NCI-H128 (cell line): ENCODE data around the gene CEBPE.
A peak's percentile ranks its signal among the peaks of the same experiment; 100 is the strongest.
"Not testable (repeated sequence)": the region's sequence is repeated elsewhere in the genome, so short reads cannot be mapped to it uniquely, and the experiment has no call there.

Source experiments
- DNase-seq: peaks from one replicate; lab custom pipeline; 2025; ENCODE audit not compliant: unreplicated experiment; lab: John Stamatoyannopoulos, UW

CEBPE gene

GRCh38 chr14:23123419-23123818 is 4.4 kb upstream of the CEBPE start:
- DNase-seq = no peak

- DNase-seq = no peak
These were observed 3.0 kb upstream of the CEBPE start for GRCh38 chr14:23122086-23122485.

- DNase-seq = no peak
These were observed 2.3 kb upstream of the CEBPE start for GRCh38 chr14:23121361-23121771.

DNA sequence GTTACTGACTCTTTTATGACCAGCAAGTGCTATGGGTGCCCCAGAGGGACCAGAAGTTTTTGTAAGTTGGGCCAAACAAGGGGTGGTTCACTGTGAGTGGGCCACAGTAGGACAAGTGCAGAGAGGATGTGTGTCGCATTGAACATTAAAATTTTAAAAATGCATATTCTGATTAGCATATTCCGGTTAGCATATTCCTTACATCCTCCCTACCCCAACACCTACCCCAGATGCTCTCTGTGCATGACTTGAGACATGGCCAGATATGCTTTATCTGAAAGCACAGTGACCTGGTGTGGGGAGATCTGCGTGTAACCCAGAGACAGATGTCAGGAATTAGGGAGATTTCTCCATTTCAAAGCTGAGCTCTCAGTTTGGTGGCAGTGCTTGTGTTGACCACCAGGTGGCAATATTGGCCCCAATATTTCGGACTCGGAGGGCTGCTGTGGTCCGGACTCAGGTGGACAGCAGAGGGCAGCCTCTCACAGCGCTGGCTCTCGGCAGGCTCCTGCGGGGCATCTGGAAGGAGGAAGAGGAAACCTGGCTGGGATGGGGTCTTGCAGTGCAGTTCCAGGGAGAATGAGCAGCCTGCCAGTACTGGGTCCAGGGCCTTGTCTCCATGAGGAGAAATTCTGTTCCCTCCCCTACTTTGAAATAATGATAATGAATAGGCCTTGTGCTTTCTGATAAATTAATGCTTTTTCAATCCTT is 1.6 kb upstream of the CEBPE start:
- peak; percentile 76 for DNase-seq

DNA sequence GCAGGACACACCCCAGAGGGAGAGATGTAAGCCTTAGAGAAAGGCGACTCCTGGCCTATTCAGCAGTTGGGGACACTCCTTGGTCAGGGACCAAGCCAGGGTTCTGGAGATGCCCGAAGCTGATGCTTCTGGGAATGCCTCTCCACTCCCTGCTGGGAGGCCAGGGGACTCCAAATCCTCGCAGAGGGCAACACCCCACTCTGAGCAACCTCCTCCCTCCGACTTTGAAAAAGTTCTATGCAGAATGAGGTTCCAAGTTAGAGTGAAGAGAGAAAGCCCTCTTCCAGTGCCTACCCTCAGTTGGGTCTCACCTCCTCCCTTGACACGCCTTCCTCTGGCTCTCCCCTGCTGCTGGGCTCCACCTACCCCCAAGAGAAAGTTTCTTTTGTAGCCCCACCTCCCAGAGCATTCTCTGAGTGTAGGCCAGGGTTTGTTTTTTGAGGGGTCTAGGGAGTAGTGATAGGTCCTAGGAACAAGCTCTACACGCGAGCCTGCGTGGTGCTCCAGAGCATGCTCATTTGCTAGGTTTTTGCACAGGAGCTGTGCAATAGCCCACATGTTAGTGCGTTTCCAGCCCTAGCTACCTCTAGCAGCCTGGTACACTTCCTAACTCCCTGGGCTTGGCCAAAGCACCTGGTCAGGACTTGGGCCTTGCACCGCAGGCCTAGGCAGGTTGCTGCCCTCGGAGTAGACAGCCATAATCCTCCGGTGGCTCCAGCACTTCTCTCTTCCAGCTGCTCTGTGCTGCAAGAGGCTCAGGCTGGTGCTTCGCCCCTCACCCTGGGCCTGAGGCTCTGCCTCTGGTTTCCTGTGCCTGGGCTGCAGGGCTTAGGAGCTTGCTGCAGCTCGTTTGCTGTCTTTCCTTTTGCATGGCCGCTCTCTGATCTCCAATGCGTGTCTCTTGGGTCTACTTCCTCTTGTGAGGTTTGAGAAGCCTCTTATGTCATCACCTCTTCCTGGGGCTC is 590 bp upstream of the CEBPE start:
- DNase-seq = no peak

DNA sequence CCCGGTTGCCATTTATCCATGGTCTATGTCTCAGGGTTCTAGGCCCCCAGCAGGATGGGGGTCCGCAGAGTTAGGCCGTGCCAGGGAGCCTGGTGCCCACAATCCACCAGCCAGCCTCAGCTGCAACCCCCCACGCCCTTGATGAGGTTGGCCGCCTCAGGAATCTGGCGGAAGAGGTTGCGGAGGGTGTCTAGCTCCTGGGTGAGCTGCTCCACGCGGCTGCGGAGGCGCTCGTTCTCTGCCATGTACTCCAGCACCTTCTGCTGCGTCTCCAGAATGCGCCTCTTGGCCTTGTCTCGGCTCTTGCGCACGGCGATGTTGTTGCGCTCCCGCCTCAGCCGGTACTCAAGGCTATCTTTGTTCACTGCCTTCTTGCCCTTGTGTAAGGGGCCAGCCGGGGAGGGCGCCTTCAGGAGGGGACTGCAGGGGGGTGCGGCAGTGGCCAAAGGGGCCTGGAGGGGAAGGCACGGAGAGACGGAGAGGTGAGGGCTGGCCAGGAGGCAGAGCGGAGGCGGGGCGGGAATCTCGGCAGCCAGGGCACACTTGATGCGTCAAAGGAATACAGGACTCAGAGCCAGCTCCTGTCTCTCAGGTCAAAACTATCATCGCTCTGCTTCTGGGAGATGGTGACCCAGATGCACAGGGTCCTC is 1.6 kb downstream of the CEBPE start:
- no peak for DNase-seq

DNA sequence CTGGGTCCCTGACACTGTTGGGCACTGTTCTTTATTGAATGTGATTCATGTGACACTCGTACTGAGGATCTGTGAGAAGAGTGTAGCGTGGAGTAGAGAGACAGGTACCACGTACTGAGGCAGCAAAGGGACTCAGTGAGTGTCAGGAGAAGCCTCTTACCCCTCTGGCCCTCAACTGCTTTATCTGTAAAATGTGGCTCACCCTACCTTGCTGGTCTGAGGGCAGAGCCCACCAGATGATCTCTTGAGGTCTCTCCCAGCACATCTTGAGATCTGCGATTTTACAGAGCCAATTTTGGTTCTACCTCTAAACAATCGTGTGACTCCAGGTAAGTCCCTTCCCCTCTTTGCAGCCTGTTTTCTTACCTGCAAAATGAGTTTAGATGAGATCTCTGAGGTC is 3.1 kb downstream of the CEBPE start:
- DNase-seq = no peak

- DNase-seq = no peak
These were observed 3.9 kb downstream of the CEBPE start for GRCh38 chr14:23115039-23115731.

DNA sequence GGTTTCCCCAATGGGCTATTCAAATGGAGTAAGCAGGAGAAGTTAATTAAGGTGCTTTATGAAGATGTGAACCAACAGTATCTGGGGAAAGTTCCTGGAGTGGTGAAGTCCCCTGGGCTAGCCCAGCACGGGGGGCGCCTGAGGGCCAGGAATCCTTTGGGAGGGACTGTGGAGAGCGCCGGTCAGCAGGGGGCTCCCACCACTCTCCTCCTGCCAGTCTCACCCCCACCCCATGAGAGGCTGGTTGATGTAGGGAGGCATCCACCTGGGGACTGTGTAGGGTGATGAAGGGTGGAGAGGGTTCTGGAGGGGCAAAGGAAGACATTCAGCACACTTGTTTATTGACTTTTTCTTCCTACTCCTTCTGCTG is 4.4 kb downstream of the CEBPE start:
- no peak for DNase-seq

DNA sequence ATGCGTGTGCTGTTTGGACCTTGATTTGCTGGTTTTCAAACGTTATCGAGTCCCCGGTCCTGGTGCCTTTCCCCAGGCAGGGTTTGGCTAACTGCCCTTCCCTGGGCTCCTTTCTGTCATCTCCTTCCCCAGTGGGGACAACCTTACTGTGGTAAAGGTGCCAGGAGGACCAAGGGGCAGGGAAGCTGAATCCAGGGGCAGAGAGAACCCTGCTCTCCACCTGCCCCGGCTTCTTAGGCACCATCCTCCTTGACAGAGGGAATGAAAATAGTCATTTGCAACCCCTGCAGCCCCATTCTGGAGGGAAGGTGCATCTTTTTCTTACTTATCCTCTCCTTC is 5.0 kb downstream of the CEBPE start:
- DNase-seq = no peak

DNA sequence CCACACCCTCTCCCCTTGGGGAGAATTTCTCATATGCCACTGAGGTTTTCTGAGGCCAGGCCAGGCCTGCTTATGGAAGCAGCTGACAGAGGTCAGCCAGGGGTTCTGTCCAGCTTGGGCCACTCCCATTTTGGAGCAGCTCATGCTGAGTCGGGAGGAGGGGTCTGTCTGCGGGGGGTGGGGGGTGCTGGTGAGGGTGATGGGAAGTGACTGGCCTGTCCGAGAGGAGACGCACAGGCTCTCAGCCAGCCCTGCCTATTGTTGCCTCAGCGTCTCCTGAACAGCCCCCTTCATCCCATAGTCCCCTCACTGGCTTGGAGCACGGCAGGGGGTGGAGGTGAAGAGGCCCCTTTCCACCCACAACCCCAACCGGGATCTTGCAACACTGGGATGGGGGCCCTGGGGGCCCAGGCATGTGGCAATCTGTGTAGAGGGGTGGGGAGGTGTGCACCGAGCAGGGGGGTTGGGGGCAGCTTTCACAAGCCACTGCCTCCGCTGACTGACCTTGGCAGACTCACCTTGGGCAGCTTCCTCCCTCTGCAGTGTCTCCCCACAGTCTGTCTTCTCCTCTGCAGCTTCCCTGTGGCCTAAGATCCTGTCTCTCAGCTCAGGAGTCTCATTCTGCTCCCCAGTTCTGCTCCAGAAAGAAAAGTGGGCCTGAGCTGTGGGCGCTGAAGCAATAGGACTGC is 5.5 kb downstream of the CEBPE start:
- no peak for DNase-seq

DNA sequence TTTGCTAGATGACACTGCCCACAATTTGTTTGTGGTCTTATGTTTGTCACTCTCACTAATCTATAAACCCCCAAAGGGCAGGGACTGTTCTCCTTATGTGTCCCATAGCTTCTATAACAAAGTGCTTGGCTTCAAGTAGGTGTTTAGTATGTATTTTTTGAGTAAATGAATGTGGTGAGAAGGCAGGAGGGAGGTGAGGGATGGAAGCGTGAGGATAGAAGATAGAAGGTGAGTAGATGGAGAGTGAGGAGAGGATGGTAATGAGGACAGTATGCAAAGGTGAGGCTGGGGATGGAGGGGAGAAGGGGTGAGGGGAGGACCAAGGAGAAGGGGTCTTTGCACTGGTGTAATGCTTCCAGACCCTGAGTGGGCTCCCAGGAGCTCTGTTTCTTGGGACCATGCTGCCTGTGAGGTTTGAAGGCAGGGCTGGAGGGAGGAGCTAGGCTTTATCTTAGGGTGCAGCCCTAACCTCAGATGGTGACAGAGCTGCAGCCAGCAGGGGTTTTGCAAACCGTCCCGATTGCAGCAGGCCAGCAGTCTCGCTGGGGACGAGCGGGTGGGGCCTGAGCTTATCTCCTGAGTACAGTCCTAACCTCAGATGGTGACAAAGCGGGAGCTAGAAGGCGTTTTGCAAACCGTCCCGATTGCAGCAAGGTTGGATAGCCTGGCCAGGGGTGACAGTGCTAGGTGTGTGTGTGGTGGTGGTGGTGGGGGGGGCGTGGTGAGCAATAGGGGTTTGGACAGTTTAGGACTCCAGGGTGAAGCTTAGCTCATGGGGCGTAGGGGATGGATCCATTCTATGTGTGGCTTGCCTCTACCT is 6.5 kb downstream of the CEBPE start:
- DNase-seq = no peak

DNA sequence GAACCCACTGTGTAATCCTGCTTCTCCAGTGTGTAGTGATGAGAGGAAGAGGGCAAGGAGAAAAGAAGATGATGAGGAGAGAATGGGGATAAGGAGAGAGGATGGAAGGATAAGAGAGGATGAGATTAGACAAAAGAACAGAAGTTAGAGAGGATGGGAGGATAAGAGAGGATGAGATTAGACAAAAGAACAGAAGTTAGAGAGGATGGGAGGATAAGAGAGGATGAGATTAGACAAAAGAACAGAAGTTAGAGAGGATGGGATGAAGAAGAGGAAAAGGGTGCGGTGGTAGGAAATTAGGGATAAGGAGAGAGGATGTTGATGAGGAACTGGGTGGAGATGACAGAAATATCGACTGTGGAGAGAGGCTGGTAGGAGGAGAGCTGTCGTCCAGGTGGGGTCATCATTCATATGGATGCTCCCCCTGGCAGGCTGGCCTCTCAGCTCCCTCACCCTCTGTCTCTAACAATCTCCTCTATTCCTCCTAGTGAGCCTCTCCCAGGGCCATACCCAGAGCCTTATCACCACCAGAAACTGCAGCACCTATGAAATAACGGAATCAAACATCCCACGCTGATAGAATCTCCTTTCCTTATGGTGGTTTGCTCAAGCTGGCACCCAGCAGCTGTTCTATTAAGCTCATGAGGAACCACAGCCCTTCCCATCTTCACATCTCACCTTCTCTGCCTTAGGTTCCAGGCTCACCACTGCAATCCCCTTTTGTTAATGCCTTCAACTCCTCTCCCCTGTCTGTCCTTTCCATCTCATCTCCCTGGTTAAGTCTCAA is 8.3 kb downstream of the CEBPE start:
- no peak for DNase-seq

- no peak for DNase-seq
These were observed 9.3 kb downstream of the CEBPE start for GRCh38 chr14:23109769-23110168.

DNA sequence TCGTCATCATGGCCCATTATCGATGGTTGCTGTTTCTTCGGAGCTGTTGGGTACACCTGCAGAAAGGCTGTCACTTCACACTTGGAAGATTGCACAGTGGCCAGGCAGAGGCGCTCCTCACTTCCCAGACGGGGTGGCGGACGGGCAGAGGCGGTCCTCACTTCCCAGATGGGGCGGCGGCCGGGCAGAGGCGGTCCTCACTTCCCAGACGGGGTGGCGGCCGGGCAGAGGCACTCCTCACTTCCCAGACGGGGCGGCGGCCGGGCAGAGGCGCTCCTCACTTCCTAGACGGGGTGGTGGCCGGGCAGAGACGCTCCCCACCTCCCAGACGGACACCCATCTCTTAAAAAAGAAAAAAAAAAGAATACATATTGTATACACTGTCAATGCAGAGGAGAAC is 10.9 kb downstream of the CEBPE start:
- DNase-seq = not testable (repeated sequence)

GRCh38 chr14:23107620-23108019 is 11.4 kb downstream of the CEBPE start:
- not testable (repeated sequence) for DNase-seq

DNA sequence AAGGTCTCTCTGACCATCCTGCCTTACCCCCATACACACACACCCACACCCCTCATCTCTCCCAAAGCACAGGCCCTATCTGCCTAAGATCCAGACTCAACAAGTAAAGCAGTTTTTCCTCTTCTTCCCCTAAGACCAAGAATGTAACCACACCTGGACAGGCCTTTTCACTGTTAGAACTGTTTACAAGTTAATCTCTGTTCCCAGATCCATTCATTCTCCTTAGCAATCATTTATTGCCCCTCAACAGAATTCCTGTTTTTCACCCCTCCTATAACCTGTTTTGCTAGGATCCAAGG is 12.4 kb downstream of the CEBPE start:
- DNase-seq = no peak

GRCh38 chr14:23105348-23105824 is 13.7 kb downstream of the CEBPE start:
- no peak for DNase-seq
